HG02970 (cell line): ENCODE measurements around the gene TFAP2B.

Source experiments
- ATAC-seq: cut with Tn5 transposase; IDR thresholded peaks from one replicate; pipeline ENCODE4 v1.9.1; 2021; ENCODE audit warnings: mild to moderate bottlenecking, moderate library complexity, moderate number of reproducible peaks; ENCODE audit not compliant: unreplicated experiment, low FRiP score

Gene TFAP2B

GRCh38 chr6:50823094-50823920 is 4.6 kb downstream of the TFAP2B start:
- ATAC-seq, result no peak

- ATAC-seq, result no peak
These were observed 5.9 kb downstream of the TFAP2B start for GRCh38 chr6:50824552-50824951.

GRCh38 chr6:50825375-50826036 is 6.8 kb downstream of the TFAP2B start:
- no peak for ATAC-seq

GRCh38 chr6:50826037-50826761 is 7.5 kb downstream of the TFAP2B start:
- ATAC-seq, result no peak

- ATAC-seq, result no peak
These were observed 8.1 kb downstream of the TFAP2B start for GRCh38 chr6:50826803-50827202.

GRCh38 chr6:50829049-50829448 is 10.4 kb downstream of the TFAP2B start:
- no peak for ATAC-seq

GRCh38 chr6:50829898-50830444 is 11.3 kb downstream of the TFAP2B start:
- ATAC-seq, result no peak

- ATAC-seq, result no peak
These were observed 12.5 kb downstream of the TFAP2B start for GRCh38 chr6:50831186-50831585.

GRCh38 chr6:50832912-50833311 is 14.2 kb downstream of the TFAP2B start:
- no peak for ATAC-seq

- ATAC-seq, result no peak
These were observed 16.3 kb downstream of the TFAP2B start for GRCh38 chr6:50834929-50835410.

GRCh38 chr6:50836231-50836630 is 17.6 kb downstream of the TFAP2B start:
- no peak for ATAC-seq

GRCh38 chr6:50837589-50838445 is 19.1 kb downstream of the TFAP2B start:
- ATAC-seq, result no peak

GRCh38 chr6:50840112-50840810 is 21.6 kb downstream of the TFAP2B start:
- ATAC-seq, result no peak

GRCh38 chr6:50840811-50841192 is 22.1 kb downstream of the TFAP2B start:
- ATAC-seq, result no peak

- no peak for ATAC-seq
These were observed 23.8 kb downstream of the TFAP2B start for GRCh38 chr6:50842446-50842845.

GRCh38 chr6:50842861-50843384 is 24.3 kb downstream of the TFAP2B start:
- ATAC-seq, result no peak

GRCh38 chr6:50843842-50844241 is 25.2 kb downstream of the TFAP2B start:
- ATAC-seq, result no peak

- ATAC-seq, result no peak
These were observed 26.9 kb downstream of the TFAP2B start for GRCh38 chr6:50845499-50846143.
